Measurements from ENCODE around the gene PARD3.

DNA sequence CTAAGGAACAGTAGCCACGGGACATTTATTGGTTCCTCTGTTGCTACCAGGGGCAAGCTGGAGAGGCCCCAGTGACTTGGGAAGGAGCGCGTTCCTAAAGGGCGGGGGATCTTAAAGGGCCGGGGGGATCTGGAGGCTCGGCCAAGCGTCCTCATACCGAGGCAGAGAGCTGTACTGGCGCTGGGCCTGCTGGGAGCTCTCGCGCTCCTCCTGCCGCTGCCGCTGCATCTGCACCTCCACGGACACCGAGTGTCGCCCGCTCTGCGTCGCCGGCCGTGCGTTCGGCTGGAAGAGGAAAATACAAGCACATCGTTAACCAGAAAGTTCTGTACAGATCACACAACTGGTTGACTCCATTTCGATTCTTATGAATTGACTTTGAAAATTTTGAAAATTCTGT, 695.6 kb downstream of the PARD3 start:
- TF ChIP-seq, protein P1, sequence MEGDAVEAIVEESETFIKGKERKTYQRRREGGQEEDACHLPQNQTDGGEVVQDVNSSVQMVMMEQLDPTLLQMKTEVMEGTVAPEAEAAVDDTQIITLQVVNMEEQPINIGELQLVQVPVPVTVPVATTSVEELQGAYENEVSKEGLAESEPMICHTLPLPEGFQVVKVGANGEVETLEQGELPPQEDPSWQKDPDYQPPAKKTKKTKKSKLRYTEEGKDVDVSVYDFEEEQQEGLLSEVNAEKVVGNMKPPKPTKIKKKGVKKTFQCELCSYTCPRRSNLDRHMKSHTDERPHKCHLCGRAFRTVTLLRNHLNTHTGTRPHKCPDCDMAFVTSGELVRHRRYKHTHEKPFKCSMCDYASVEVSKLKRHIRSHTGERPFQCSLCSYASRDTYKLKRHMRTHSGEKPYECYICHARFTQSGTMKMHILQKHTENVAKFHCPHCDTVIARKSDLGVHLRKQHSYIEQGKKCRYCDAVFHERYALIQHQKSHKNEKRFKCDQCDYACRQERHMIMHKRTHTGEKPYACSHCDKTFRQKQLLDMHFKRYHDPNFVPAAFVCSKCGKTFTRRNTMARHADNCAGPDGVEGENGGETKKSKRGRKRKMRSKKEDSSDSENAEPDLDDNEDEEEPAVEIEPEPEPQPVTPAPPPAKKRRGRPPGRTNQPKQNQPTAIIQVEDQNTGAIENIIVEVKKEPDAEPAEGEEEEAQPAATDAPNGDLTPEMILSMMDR (IDR thresholded peaks at IDR 0.05), result no peak
- no peak for TF ChIP-seq POLR2A (IDR thresholded peaks at IDR 0.05)
